CD4-positive, CD25-positive, alpha-beta regulatory T cell (primary cell): ENCODE data around the gene MYO3B. TPM values are rescaled to one million over a fixed set of nuclear protein-coding genes. Genes with fewer than 3 reads are reported as not detected.

Experiments
- ATAC-seq, 2 donors: fragments of 150-1000 bp; cut with Tn5 transposase; one replicate each; pipeline ENCODE4 v1.10.0; 2021; ENCODE audit warnings: low read depth in 2 of 2, moderate number of reproducible peaks in 2 of 2, moderate library complexity in 1 of 2
- DNase-seq, 3 donors: peaks; one replicate each; pipeline versions ENCODE4 v3.0.0 to v3.0.0-alpha.2; 2012 to 2022; ENCODE audit warnings: mixed read lengths in 1 of 3
- H3K27ac ChIP-seq: one replicate; pipeline ENCODE4 v1.7.0; 2013; ENCODE audit warnings: mild to moderate bottlenecking, low read length; ENCODE audit not compliant: insufficient read depth, poor library complexity, severe bottlenecking
- H3K27me3 ChIP-seq: one replicate; pipeline ENCODE4 v1.7.0; 2013; ENCODE audit warnings: low read length; ENCODE audit not compliant: control insufficient read depth, insufficient read depth
- H3K36me3 ChIP-seq: one replicate; pipeline ENCODE4 v1.7.0; 2013; ENCODE audit warnings: mild to moderate bottlenecking, low read length, moderate library complexity; ENCODE audit not compliant: control insufficient read depth, insufficient read depth
- H3K4me1 ChIP-seq: 2 replicates; pipeline ENCODE4 v1.7.0; 2013; ENCODE audit warnings: mild to moderate bottlenecking, low read length; ENCODE audit not compliant: insufficient read depth, control insufficient read depth, poor library complexity, severe bottlenecking
- H3K4me3 ChIP-seq: one replicate; pipeline ENCODE4 v1.7.0; 2013; ENCODE audit warnings: low read depth, mild to moderate bottlenecking, low read length, moderate library complexity
- H3K9me3 ChIP-seq, 2 experiments: 1 replicate in 1 of 2; 2 replicates in 1 of 2; pipeline ENCODE4 v1.7.0; 2013; ENCODE audit warnings: low read length in 2 of 2, mild to moderate bottlenecking in 1 of 2, moderate library complexity in 1 of 2; ENCODE audit not compliant: control insufficient read depth in 2 of 2
- H3K27ac Mint-ChIP-seq, 3 donors: one replicate each; pipeline ENCODE4 v1.8.0; 2020 to 2022; ENCODE audit warnings: mild to moderate bottlenecking in 3 of 3, mixed read lengths in 3 of 3, moderate library complexity in 2 of 3
- H3K27me3 Mint-ChIP-seq: one replicate; pipeline ENCODE4 v1.8.0; 2022; ENCODE audit warnings: mild to moderate bottlenecking, mixed read lengths
- H3K36me3 Mint-ChIP-seq: one replicate; pipeline ENCODE4 v1.8.0; 2020; ENCODE audit warnings: mixed read lengths
- H3K4me1 Mint-ChIP-seq, 4 donors: one replicate each; pipeline ENCODE4 v1.8.0; 2020 to 2022; ENCODE audit warnings: mixed read lengths in 4 of 4, mild to moderate bottlenecking in 1 of 4
- H3K4me3 Mint-ChIP-seq, 4 donors: one replicate each; pipeline ENCODE4 v1.8.0; 2020 to 2022; ENCODE audit warnings: mild to moderate bottlenecking in 4 of 4, mixed read lengths in 4 of 4, moderate library complexity in 3 of 4
- H3K9me3 Mint-ChIP-seq, 7 donors: one replicate each; pipeline ENCODE4 v1.8.0; 2020 to 2022; ENCODE audit warnings: mixed read lengths in 7 of 7, mild to moderate bottlenecking in 3 of 7, moderate library complexity in 2 of 7
- polyA plus RNA-seq, 4 donors: library from polyadenylated mRNA; unstranded; fragments of 300-500 nt; fragmentation: Illumina TruSeq; gene quantifications; one replicate each; pipeline ENCODE4 v1.2.3, GENCODE V29; 2021
- total RNA-seq: library from RNA; stranded (reverse); gene quantifications from one replicate; pipeline ENCODE4 v1.2.3, GENCODE V29; 2022

MYO3B gene
- total and polyA plus RNA-seq, 5 donors from 2014 or later = not detected

DNA sequence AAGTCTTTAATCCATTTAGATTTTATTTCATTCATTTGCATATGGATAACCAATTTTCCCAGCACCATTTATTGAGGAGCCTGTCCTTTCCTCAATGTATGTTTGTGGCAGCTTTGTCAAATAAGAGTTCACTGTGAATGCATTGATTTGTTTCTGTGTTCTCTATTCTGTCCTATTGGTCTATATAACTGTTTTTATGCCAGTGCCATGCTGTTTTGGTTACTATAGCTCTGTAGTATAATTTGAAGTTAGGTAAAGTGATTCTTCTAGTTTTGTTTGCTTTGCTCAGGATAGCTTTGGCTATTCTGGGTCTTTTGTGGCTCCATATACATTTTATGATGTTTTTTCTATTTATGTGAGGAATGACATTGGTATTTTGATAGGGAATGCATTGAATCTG lies 7.4 kb downstream of the MYO3B start:
- Mint-ChIP-seq H3K27ac (no peak overlapping the region), H3K27me3 (peaks cover 5% of the 10 kb centered on the region), H3K4me1 (no peaks in the 10 kb centered on the region), H3K9me3 (peaks cover 0 to 20% (median 10%) of the 10 kb centered on the region in 7 donors), H3K36me3 (no peaks in the 10 kb centered on the region), H3K4me3 (no peak overlapping the region)
- Histone ChIP-seq H3K4me3 (no peak overlapping the region), H3K4me1 (no peaks in the 10 kb centered on the region), H3K36me3 (no peaks in the 10 kb centered on the region), H3K9me3 (peaks cover 0 to 16% of the 10 kb centered on the region in 2 experiments), H3K27ac (no peak overlapping the region), H3K27me3 (no peaks in the 10 kb centered on the region)
- ATAC-seq (no peak), DNase-seq (no peak)

DNA sequence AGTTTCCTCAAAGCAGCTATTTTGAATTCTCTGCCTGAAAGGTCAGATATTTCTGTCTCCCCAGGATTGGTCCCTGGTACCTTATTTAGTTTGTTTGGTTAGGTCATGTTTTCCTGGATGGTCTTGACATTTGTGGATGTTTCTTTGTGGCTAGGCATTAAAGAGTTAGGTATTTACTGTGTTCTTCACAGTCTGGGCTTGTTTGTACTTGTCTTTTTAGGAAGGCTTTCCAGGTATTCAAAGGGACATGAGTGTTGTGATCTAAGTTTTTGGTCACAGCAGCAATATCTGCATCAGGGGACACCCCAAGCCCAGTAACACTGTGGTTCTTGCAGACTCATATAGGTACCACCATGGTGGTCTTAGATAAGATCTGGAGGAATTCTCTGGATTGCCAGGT lies 11.8 kb downstream of the MYO3B start:
- H3K4me1 ChIP-seq = no peaks in the 10 kb centered on the region
- DNase-seq = no peak
- no peaks in the 10 kb centered on the region for H3K36me3 ChIP-seq
- Mint-ChIP-seq H3K36me3 (no peaks in the 10 kb centered on the region), H3K9me3 (peaks cover 3 to 20% (median 12%) of the 10 kb centered on the region in 7 donors), H3K4me1 (no peaks in the 10 kb centered on the region), H3K27ac (no peak overlapping the region), H3K4me3 (no peak overlapping the region), H3K27me3 (peaks cover 5% of the 10 kb centered on the region)
- H3K9me3 ChIP-seq = peaks cover 0 to 16% of the 10 kb centered on the region in 2 experiments
- H3K27ac ChIP-seq = no peak overlapping the region
- ATAC-seq = no peak
- H3K27me3 ChIP-seq = no peaks in the 10 kb centered on the region
- no peak overlapping the region for H3K4me3 ChIP-seq

GRCh38 chr2:170190172-170190571 lies 12.2 kb downstream of the MYO3B start:
- no peaks in the 10 kb centered on the region for H3K4me1 ChIP-seq
- no peaks in the 10 kb centered on the region for H3K4me1 Mint-ChIP-seq
- peaks cover 3 to 20% (median 12%) of the 10 kb centered on the region in 7 donors for H3K9me3 Mint-ChIP-seq

GRCh38 chr2:170191166-170191866 lies 13.4 kb downstream of the MYO3B start:
- H3K4me3 Mint-ChIP-seq = no peak overlapping the region
- Histone ChIP-seq H3K36me3 (no peaks in the 10 kb centered on the region), H3K9me3 (peaks cover 0 to 12% of the 10 kb centered on the region in 2 experiments), H3K4me3 (no peak overlapping the region), H3K27me3 (no peaks in the 10 kb centered on the region), H3K27ac (no peak overlapping the region), H3K4me1 (no peaks in the 10 kb centered on the region)
- peaks cover 3 to 13% (median 9%) of the 10 kb centered on the region in 7 donors for H3K9me3 Mint-ChIP-seq
- no peak overlapping the region for H3K27ac Mint-ChIP-seq
- no peak for DNase-seq
- H3K4me1 Mint-ChIP-seq = no peaks in the 10 kb centered on the region
- peaks cover 5% of the 10 kb centered on the region for H3K27me3 Mint-ChIP-seq
- H3K36me3 Mint-ChIP-seq = no peaks in the 10 kb centered on the region
- ATAC-seq = no peak

More at GRCh38 chr2:170190172-170190571, 12.2 kb downstream of the MYO3B start:
- Histone ChIP-seq H3K36me3 (no peaks in the 10 kb centered on the region), H3K9me3 (peaks cover 0 to 16% of the 10 kb centered on the region in 2 experiments), H3K27me3 (no peaks in the 10 kb centered on the region), H3K4me3 (no peak overlapping the region), H3K27ac (no peak overlapping the region)
- peaks cover 5% of the 10 kb centered on the region for H3K27me3 Mint-ChIP-seq
- no peak overlapping the region for H3K4me3 Mint-ChIP-seq
- DNase-seq (no peak), ATAC-seq (no peak)
- H3K27ac Mint-ChIP-seq = no peak overlapping the region
- no peaks in the 10 kb centered on the region for H3K36me3 Mint-ChIP-seq

DNA sequence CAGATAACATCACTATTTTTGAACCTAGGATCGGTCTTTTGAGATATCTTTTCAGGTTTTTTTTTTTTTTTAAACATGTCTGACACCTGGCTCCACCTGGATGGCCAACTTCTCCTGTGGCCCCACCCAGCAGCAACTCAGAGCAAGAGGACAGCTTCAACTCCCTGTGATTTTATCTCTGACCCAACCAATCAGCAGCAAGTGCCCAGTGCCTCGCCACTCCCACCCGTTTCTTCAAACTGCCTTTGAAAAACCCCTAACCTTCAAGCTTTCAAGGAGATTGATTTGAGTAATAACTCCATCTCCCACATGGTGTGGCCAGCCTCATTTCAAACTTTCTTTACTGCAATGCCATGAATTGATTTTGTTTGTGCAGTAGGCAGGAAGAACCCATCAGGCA lies 19.0 kb downstream of the MYO3B start:
- Histone ChIP-seq H3K36me3 (no peaks in the 10 kb centered on the region), H3K27me3 (peaks cover 6% of the 10 kb centered on the region), H3K9me3 (no peaks in the 10 kb centered on the region), H3K27ac (no peak overlapping the region), H3K4me1 (no peaks in the 10 kb centered on the region), H3K4me3 (no peak overlapping the region)
- Mint-ChIP-seq H3K27me3 (peaks cover 4% of the 10 kb centered on the region), H3K4me1 (no peaks in the 10 kb centered on the region), H3K36me3 (no peaks in the 10 kb centered on the region), H3K9me3 (peaks cover 0 to 4% (median 0%) of the 10 kb centered on the region in 7 donors), H3K4me3 (no peak overlapping the region), H3K27ac (no peak overlapping the region)
- no peak for ATAC-seq
- no peak for DNase-seq

DNA sequence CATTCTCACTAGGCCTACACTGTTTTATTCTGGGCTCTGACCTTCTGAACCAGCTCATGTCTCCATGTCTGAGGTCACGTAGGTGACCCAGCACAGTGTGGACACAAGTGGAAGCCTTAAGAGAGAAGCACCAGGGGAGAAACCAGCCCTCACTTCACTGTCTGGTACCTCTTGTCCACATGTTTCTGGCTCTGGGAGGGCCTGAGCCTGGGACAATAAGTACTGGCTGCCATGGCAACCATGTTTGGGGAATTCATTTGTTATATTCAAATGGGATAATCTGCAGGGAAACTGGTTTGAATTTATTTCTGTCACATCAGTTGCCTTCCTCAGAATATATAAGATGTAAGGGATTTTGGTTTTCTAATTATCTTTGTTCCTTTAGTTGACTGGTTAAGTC lies 23.3 kb downstream of the MYO3B start:
- H3K4me3 Mint-ChIP-seq = no peak overlapping the region
- ATAC-seq = no peak
- H3K27me3 Mint-ChIP-seq = peaks cover 10% of the 10 kb centered on the region
- Histone ChIP-seq H3K27me3 (peaks cover 6% of the 10 kb centered on the region), H3K27ac (no peak overlapping the region), H3K9me3 (no peaks in the 10 kb centered on the region), H3K4me1 (no peaks in the 10 kb centered on the region), H3K4me3 (no peak overlapping the region), H3K36me3 (no peaks in the 10 kb centered on the region)
- H3K4me1 Mint-ChIP-seq = no peaks in the 10 kb centered on the region
- no peak for DNase-seq
- H3K36me3 Mint-ChIP-seq = no peaks in the 10 kb centered on the region
- peaks cover 0 to 4% (median 0%) of the 10 kb centered on the region in 7 donors for H3K9me3 Mint-ChIP-seq
- H3K27ac Mint-ChIP-seq = no peak overlapping the region

GRCh38 chr2:170201734-170202393 lies 23.9 kb downstream of the MYO3B start:
- peaks cover 0 to 4% (median 0%) of the 10 kb centered on the region in 7 donors for H3K9me3 Mint-ChIP-seq
- ATAC-seq (no peak), DNase-seq (no peak)
- Histone ChIP-seq H3K4me3 (no peak overlapping the region), H3K27ac (no peak overlapping the region), H3K36me3 (no peaks in the 10 kb centered on the region), H3K27me3 (peaks cover 6% of the 10 kb centered on the region), H3K4me1 (no peaks in the 10 kb centered on the region), H3K9me3 (no peaks in the 10 kb centered on the region)
- no peaks in the 10 kb centered on the region for H3K4me1 Mint-ChIP-seq
- H3K36me3 Mint-ChIP-seq = no peaks in the 10 kb centered on the region
- no peak overlapping the region for H3K27ac Mint-ChIP-seq
- no peak overlapping the region for H3K4me3 Mint-ChIP-seq
- peaks cover 10% of the 10 kb centered on the region for H3K27me3 Mint-ChIP-seq

DNA sequence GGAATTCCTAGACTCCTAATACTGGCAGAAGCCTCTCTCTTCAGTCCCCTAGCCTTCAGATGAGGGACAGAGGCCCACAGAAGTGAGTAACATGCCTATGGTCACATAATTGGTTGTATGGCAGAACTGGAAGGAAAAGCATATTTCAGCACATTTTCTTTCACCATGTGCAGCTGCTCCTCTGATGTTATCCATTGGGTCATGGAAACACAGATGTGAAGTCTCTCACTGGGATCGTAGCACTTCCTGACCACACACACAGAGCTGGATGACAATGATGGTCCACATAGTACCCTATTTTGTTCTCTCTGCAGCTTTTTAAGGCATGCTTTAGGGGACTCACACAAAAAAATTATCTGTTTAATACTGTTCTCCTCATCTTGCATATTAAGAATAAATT lies 24.5 kb downstream of the MYO3B start:
- Mint-ChIP-seq H3K4me3 (no peak overlapping the region), H3K27me3 (peaks cover 10% of the 10 kb centered on the region), H3K36me3 (no peaks in the 10 kb centered on the region), H3K27ac (no peak overlapping the region), H3K4me1 (no peaks in the 10 kb centered on the region), H3K9me3 (peaks cover 0 to 4% (median 0%) of the 10 kb centered on the region in 7 donors)
- H3K36me3 ChIP-seq = no peaks in the 10 kb centered on the region
- no peak overlapping the region for H3K4me3 ChIP-seq
- H3K9me3 ChIP-seq = no peaks in the 10 kb centered on the region
- no peaks in the 10 kb centered on the region for H3K4me1 ChIP-seq
- DNase-seq (no peak), ATAC-seq (no peak)
- H3K27ac ChIP-seq = no peak overlapping the region
- peaks cover 3% of the 10 kb centered on the region for H3K27me3 ChIP-seq
